ENCODE measurements around the gene POPDC3. TPM values are rescaled to one million over a fixed set of nuclear protein-coding genes. Genes with fewer than 3 reads are reported as not detected.

POPDC3 gene
- total and polyA plus RNA-seq, 5 donors from 2014 or later = not detected

DNA sequence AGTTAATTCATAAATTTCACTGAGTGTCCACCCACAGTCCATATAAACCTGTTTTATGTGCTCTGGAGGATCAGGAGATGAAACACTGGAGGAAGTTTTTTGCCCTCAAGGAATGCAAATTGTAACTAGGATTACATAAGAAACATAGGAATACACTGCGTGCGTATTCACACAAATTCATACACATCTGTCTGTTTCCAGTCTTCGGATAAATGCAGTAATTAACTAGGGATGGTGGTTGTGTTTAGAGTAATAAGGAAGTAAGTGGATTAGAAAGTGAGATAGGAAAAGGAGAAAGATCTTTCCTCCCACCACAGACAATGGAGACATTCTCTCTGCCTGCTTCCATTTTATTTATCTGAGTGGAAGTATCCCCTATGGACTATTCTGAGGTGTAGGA, 35.7 kb upstream of the POPDC3 start:
- H3K9me3 ChIP-seq (ENCODE audit: control insufficient read depth in 2 of 2, low read length in 2 of 2) = no peaks in the 10 kb centered on the region
- no peaks in the 10 kb centered on the region for H3K36me3 Mint-ChIP-seq
- peaks cover 4% of the 10 kb centered on the region for H3K27me3 Mint-ChIP-seq
- H3K4me3 ChIP-seq (ENCODE audit: low read depth, low read length) = no peak overlapping the region
- H3K27me3 ChIP-seq (ENCODE audit: control insufficient read depth, insufficient read depth, low read length) = peaks cover 3% of the 10 kb centered on the region
- no peak overlapping the region for H3K4me3 Mint-ChIP-seq
- ATAC-seq (ENCODE audit: low read depth in 2 of 2) = no peak
- no peaks in the 10 kb centered on the region for H3K4me1 Mint-ChIP-seq
- DNase-seq = no peak
- no peaks in the 10 kb centered on the region for H3K4me1 ChIP-seq (ENCODE audit: control insufficient read depth, insufficient read depth, low read length, poor library complexity, severe bottlenecking)
- H3K27ac Mint-ChIP-seq = no peak overlapping the region
- no peak overlapping the region for H3K27ac ChIP-seq (ENCODE audit: insufficient read depth, low read length, poor library complexity, severe bottlenecking)
- no peaks in the 10 kb centered on the region for H3K36me3 ChIP-seq (ENCODE audit: control insufficient read depth, insufficient read depth, low read length)
- peaks cover 0 to 2% (median 0%) of the 10 kb centered on the region in 7 donors for H3K9me3 Mint-ChIP-seq

GRCh38 chr6:105214668-105215067, 34.9 kb upstream of the POPDC3 start:
- H3K27ac Mint-ChIP-seq = no peak overlapping the region
- DNase-seq (no peak), ATAC-seq (ENCODE audit: low read depth in 2 of 2) (no peak)

GRCh38 chr6:105213272-105213671, 33.5 kb upstream of the POPDC3 start:
- no peaks in the 10 kb centered on the region for H3K4me1 Mint-ChIP-seq
- no peak for ATAC-seq (ENCODE audit: low read depth in 2 of 2)
- no peaks in the 10 kb centered on the region for H3K9me3 ChIP-seq (ENCODE audit: control insufficient read depth in 2 of 2, low read length in 2 of 2)

More at GRCh38 chr6:105214668-105215067, 34.9 kb upstream of the POPDC3 start:
- H3K4me3 ChIP-seq (ENCODE audit: low read depth, low read length) = no peak overlapping the region
- H3K27me3 ChIP-seq (ENCODE audit: control insufficient read depth, insufficient read depth, low read length) = peaks cover 3% of the 10 kb centered on the region
- no peaks in the 10 kb centered on the region for H3K9me3 ChIP-seq (ENCODE audit: control insufficient read depth in 2 of 2, low read length in 2 of 2)
- Mint-ChIP-seq H3K9me3 (peaks cover 0 to 2% (median 0%) of the 10 kb centered on the region in 7 donors), H3K4me1 (no peaks in the 10 kb centered on the region), H3K4me3 (no peak overlapping the region), H3K36me3 (no peaks in the 10 kb centered on the region), H3K27me3 (peaks cover 4% of the 10 kb centered on the region)
- H3K27ac ChIP-seq (ENCODE audit: insufficient read depth, low read length, poor library complexity, severe bottlenecking) = no peak overlapping the region
- no peaks in the 10 kb centered on the region for H3K36me3 ChIP-seq (ENCODE audit: control insufficient read depth, insufficient read depth, low read length)
- H3K4me1 ChIP-seq (ENCODE audit: control insufficient read depth, insufficient read depth, low read length, poor library complexity, severe bottlenecking) = no peaks in the 10 kb centered on the region

DNA sequence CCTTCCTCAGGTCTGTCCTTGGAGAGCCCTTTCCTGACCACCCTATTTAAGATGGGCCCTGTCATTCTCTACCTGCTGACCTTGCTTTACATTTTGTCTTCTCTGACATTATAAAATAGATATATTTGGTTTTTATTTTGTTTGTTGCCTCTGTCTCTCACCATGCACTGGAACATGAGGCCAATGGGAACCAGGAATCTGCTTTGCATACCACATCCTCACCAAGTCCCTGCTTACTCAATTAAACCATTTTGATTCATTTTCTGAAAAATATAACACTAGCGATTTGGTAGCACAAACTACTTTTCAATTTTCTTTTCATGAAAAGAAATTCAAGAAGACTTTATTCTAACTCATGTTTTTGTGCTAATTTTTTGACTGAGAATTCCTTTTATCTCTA, 32.8 kb upstream of the POPDC3 start:
- H3K36me3 ChIP-seq (ENCODE audit: control insufficient read depth, insufficient read depth, low read length) = no peaks in the 10 kb centered on the region
- Mint-ChIP-seq H3K27ac (no peak overlapping the region), H3K27me3 (peaks cover 4% of the 10 kb centered on the region), H3K4me3 (no peak overlapping the region), H3K36me3 (no peaks in the 10 kb centered on the region), H3K9me3 (peaks cover 0 to 2% (median 0%) of the 10 kb centered on the region in 7 donors), H3K4me1 (no peaks in the 10 kb centered on the region)
- no peak overlapping the region for H3K27ac ChIP-seq (ENCODE audit: insufficient read depth, low read length, poor library complexity, severe bottlenecking)
- H3K9me3 ChIP-seq (ENCODE audit: control insufficient read depth in 2 of 2, low read length in 2 of 2) = no peaks in the 10 kb centered on the region
- H3K4me3 ChIP-seq (ENCODE audit: low read depth, low read length) = no peak overlapping the region
- ATAC-seq (ENCODE audit: low read depth in 2 of 2) = no peak
- no peaks in the 10 kb centered on the region for H3K4me1 ChIP-seq (ENCODE audit: control insufficient read depth, insufficient read depth, low read length, poor library complexity, severe bottlenecking)
- peaks cover 3% of the 10 kb centered on the region for H3K27me3 ChIP-seq (ENCODE audit: control insufficient read depth, insufficient read depth, low read length)
- DNase-seq = peak in 1 of 3 donors; percentile 20

More at GRCh38 chr6:105213272-105213671, 33.5 kb upstream of the POPDC3 start:
- H3K36me3 ChIP-seq (ENCODE audit: control insufficient read depth, insufficient read depth, low read length) = no peaks in the 10 kb centered on the region
- no peak overlapping the region for H3K4me3 ChIP-seq (ENCODE audit: low read depth, low read length)
- H3K27ac ChIP-seq (ENCODE audit: insufficient read depth, low read length, poor library complexity, severe bottlenecking) = no peak overlapping the region
- no peaks in the 10 kb centered on the region for H3K4me1 ChIP-seq (ENCODE audit: control insufficient read depth, insufficient read depth, low read length, poor library complexity, severe bottlenecking)
- no peak for DNase-seq
- H3K4me3 Mint-ChIP-seq = no peak overlapping the region
- no peaks in the 10 kb centered on the region for H3K36me3 Mint-ChIP-seq
- H3K27me3 Mint-ChIP-seq = peaks cover 4% of the 10 kb centered on the region
- no peak overlapping the region for H3K27ac Mint-ChIP-seq
- peaks cover 0 to 2% (median 0%) of the 10 kb centered on the region in 7 donors for H3K9me3 Mint-ChIP-seq
- peaks cover 3% of the 10 kb centered on the region for H3K27me3 ChIP-seq (ENCODE audit: control insufficient read depth, insufficient read depth, low read length)

DNA sequence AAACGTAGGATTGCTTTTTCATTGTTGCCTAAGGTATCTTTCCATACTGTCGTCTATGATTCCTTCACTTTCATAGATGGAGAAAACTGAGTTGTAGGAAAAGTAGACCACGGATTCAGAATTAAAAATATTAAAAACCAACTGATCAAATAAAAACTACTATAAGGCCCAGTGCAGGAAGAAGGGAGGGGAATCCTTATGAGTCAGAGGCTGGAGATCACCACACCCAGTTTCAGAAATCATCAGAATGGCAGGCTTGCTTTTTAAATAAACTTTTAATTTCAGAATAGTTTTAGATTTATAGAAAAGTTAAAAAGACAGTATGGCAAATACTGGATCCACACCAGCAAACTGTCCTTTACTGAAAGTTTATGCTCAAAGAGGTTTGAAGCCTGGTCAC, 32.0 kb upstream of the POPDC3 start:
- no peak overlapping the region for H3K4me3 Mint-ChIP-seq
- no peak overlapping the region for H3K27ac Mint-ChIP-seq
- ATAC-seq (ENCODE audit: low read depth in 2 of 2) = no peak
- H3K4me3 ChIP-seq (ENCODE audit: low read depth, low read length) = no peak overlapping the region
- H3K9me3 Mint-ChIP-seq = peaks cover 0 to 2% (median 0%) of the 10 kb centered on the region in 7 donors
- no peaks in the 10 kb centered on the region for H3K9me3 ChIP-seq (ENCODE audit: control insufficient read depth in 2 of 2, low read length in 2 of 2)
- no peaks in the 10 kb centered on the region for H3K4me1 Mint-ChIP-seq
- H3K4me1 ChIP-seq (ENCODE audit: control insufficient read depth, insufficient read depth, low read length, poor library complexity, severe bottlenecking) = no peaks in the 10 kb centered on the region
- no peaks in the 10 kb centered on the region for H3K36me3 ChIP-seq (ENCODE audit: control insufficient read depth, insufficient read depth, low read length)
- H3K27ac ChIP-seq (ENCODE audit: insufficient read depth, low read length, poor library complexity, severe bottlenecking) = no peak overlapping the region
- DNase-seq = peak in 1 of 3 donors; percentile 16
- H3K27me3 ChIP-seq (ENCODE audit: control insufficient read depth, insufficient read depth, low read length) = peaks cover 3% of the 10 kb centered on the region
- peaks cover 4% of the 10 kb centered on the region for H3K27me3 Mint-ChIP-seq
- no peaks in the 10 kb centered on the region for H3K36me3 Mint-ChIP-seq

DNA sequence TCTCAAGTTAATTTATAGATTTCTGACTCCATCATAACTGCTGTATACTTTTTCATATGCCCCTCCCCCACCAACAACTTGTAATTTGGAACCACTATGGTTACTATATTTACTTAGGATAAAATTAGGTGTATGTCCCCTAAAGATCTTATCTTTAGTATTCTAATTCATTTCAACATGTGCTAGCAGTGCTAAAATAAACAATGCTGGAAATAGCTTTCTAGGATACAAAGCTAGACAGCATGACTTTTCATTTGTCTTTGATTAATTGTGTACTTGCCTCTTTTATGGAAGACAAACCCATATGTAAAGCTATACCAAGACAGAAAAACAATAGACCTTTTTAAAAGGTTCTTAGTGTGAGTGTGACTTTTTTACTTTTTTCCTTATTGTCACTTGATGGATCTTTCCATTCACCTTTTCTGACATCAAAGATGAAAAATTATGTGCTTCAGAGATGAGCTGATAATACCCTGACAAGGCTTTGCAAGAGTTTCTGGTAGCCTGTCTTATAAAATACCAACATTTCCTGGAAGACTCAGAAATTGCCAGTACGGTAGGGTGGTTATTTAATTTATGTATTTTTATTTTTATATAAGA, 31.2 kb upstream of the POPDC3 start:
- H3K36me3 Mint-ChIP-seq = no peaks in the 10 kb centered on the region
- ATAC-seq (ENCODE audit: low read depth in 2 of 2) = no peak
- peaks cover 3% of the 10 kb centered on the region for H3K27me3 ChIP-seq (ENCODE audit: control insufficient read depth, insufficient read depth, low read length)
- H3K27ac Mint-ChIP-seq = no peak overlapping the region
- H3K4me3 ChIP-seq (ENCODE audit: low read depth, low read length) = no peak overlapping the region
- H3K27ac ChIP-seq (ENCODE audit: insufficient read depth, low read length, poor library complexity, severe bottlenecking) = no peak overlapping the region
- H3K36me3 ChIP-seq (ENCODE audit: control insufficient read depth, insufficient read depth, low read length) = no peaks in the 10 kb centered on the region
- H3K9me3 Mint-ChIP-seq = peaks cover 0 to 2% (median 0%) of the 10 kb centered on the region in 7 donors
- H3K4me1 ChIP-seq (ENCODE audit: control insufficient read depth, insufficient read depth, low read length, poor library complexity, severe bottlenecking) = no peaks in the 10 kb centered on the region
- H3K4me1 Mint-ChIP-seq = no peaks in the 10 kb centered on the region
- H3K9me3 ChIP-seq (ENCODE audit: control insufficient read depth in 2 of 2, low read length in 2 of 2) = no peaks in the 10 kb centered on the region
- no peak for DNase-seq
- H3K4me3 Mint-ChIP-seq = no peak overlapping the region
- peaks cover 7% of the 10 kb centered on the region for H3K27me3 Mint-ChIP-seq

DNA sequence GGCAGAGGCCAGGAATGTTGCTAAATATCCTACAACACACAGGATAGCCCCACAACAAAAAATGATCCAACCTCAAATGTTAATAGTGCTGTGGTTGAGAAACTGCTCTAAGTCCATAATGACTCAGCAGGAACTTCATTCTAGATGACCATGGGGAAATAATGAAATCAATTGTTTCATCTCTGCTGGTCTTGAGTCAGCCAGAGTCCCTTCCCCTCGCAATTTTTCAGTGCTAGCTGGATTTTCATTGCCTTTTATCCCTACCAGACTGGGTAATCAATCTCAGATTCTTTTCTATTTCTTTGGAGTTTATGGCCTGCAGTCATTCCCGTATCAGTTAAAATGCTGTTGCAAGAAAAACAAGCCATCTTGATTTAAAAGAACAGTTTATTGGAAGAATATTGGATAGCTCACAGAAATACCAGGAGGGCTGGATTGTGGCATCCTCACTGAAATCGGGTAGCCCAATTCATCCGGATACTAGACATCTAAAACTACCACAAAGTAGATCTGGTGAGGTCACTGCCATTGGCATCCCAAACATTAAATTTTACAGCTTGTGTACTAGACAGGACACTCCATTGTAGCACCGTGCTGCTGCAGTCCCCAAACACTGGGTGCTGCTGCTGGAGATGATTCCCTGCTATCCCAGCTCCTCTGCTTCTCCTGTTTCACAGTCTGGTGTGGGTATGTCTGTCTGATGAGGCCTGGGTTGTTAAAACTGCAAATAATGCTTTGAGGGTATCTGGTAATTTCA, 30.3 kb upstream of the POPDC3 start:
- Mint-ChIP-seq H3K27me3 (peaks cover 10% of the 10 kb centered on the region), H3K27ac (no peak overlapping the region), H3K9me3 (peaks cover 0 to 2% (median 0%) of the 10 kb centered on the region in 7 donors), H3K36me3 (no peaks in the 10 kb centered on the region), H3K4me3 (no peak overlapping the region), H3K4me1 (no peaks in the 10 kb centered on the region)
- Histone ChIP-seq H3K27ac (ENCODE audit: insufficient read depth, low read length, poor library complexity, severe bottlenecking) (no peak overlapping the region), H3K4me3 (ENCODE audit: low read depth, low read length) (no peak overlapping the region), H3K4me1 (ENCODE audit: control insufficient read depth, insufficient read depth, low read length, poor library complexity, severe bottlenecking) (no peaks in the 10 kb centered on the region), H3K27me3 (ENCODE audit: control insufficient read depth, insufficient read depth, low read length) (peaks cover 3% of the 10 kb centered on the region), H3K9me3 (ENCODE audit: control insufficient read depth in 2 of 2, low read length in 2 of 2) (no peaks in the 10 kb centered on the region), H3K36me3 (ENCODE audit: control insufficient read depth, insufficient read depth, low read length) (no peaks in the 10 kb centered on the region)
- no peak for ATAC-seq (ENCODE audit: low read depth in 2 of 2)
- DNase-seq = no peak

Measured in CD4-positive, CD25-positive, alpha-beta regulatory T cell (primary cell).